DLD1 (cell line): Measurements from ENCODE around the gene MAPK6.

ENCODE experiments used
- in situ Hi-C: cut with HindIII; loops from 2 replicates; pipeline ENCODE4 v1.10.0; 2017; ENCODE audit warnings: low sequenced_read_pairs

Gene MAPK6

DNA sequence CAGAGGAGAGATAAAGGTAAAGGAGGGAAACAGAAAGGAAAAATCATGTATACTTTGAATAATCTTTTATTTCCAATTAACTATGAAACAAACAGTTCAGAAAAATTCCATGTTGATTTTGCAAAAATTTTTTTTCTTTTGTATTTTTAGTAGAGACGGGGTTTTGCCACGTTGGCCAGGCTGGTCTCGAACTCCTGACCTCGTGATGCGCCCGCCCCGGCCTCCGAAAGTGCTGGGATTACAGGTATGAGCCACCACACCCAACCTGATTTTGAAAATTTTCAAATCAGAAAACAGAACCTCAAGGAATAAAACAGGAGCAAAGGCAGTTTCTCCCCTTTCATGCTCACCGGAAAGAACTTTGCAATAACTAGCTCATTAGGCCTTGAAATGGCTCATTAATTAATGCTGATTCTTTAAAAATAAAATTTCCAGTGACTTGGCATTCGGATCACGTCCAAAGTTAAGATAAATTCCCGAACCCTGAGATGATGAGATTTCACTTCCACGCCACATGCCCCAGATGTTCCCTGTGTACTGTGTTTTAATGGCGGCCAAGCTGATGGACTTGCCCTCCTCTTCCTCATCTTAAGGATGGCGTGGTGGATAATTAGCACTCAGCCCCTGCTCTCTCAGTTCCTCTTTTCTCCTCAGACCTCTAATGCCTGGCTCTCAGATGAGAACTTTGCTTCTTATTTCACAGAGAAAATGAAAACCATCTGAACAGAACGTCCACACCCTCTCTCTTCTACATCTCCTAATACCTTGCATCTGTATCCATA, 82.7 kb downstream of the MAPK6 start:
- in situ Hi-C loops = no loop called here

- in situ Hi-C loops = no loop called here
Measured at GRCh38 chr15:52102463-52102862, 83.4 kb downstream of the MAPK6 start.

- in situ Hi-C loops = no loop called here
Measured at GRCh38 chr15:52103217-52104207, 84.5 kb downstream of the MAPK6 start.

- in situ Hi-C loops = no loop called here
Measured at GRCh38 chr15:52104532-52105004, 85.5 kb downstream of the MAPK6 start.

- in situ Hi-C loops = no loop called here
Measured at GRCh38 chr15:52105846-52106245, 86.8 kb downstream of the MAPK6 start.

GRCh38 chr15:52106641-52107040, 87.6 kb downstream of the MAPK6 start:
- in situ Hi-C loops = no loop called here

DNA sequence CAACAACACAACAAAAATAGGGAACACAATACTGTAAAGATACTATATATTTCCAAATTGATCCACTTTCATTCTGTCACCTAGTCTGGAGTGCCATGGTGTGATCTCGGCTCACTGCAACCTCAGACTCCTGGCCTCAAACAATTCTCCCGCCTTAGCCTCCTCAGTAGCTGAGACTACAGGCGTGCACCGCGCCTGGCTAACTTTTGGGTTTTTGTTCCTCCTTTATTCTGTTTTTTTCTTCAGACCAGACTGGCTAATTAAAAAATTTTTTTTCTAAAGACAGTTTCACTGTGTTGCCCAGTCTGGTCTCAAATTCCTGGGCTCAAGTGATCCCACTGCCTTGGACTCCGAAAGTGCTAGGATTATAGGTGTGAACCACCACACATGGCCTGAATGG, 88.2 kb downstream of the MAPK6 start:
- in situ Hi-C loops = no loop called here

DNA sequence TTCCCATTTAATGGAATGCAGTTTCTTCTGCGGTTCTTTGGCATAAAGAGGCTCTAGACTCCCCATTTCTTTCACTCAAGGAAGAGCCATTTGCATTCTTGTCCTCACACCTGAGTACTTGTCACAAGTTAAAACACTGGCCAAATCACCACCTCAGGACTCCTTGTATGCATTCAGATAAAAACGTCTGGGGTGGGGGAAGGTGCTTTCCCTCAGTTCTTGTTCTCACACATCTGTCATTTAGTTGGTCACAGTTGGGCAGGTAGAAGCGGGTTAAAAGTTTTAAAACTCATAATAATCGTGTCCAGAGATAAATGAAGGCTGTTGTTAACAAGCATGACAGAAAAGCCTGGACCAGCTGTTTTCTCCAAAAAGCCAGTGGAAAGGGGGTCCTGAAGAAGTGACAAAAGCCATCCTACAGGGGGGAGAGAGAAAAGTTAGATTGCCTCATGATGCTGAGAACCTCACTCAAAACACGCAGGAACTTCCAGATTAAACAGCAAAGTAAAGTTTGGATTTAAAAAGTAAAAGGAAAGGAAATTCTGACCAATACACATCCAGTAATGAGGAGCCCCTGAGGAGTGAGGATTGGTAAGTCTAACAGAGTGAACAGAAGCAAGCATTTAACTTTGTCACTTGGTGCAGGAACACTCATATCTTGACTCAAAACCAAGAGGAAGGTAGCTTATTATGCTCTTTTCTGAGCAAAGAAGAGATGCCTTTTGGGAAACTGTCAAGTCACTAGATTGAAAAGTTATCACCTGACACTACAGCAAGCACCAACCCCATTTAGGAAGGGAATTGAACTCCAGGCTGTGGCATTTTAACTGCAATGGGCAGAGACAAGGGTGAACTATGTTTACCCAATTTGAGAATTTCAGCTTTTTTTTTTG, 90.8 kb downstream of the MAPK6 start:
- in situ Hi-C loops = no loop called here

GRCh38 chr15:52111517-52112202, 92.6 kb downstream of the MAPK6 start:
- in situ Hi-C loops = no loop called here

GRCh38 chr15:52112203-52112750, 93.3 kb downstream of the MAPK6 start:
- in situ Hi-C loops = no loop called here

DNA sequence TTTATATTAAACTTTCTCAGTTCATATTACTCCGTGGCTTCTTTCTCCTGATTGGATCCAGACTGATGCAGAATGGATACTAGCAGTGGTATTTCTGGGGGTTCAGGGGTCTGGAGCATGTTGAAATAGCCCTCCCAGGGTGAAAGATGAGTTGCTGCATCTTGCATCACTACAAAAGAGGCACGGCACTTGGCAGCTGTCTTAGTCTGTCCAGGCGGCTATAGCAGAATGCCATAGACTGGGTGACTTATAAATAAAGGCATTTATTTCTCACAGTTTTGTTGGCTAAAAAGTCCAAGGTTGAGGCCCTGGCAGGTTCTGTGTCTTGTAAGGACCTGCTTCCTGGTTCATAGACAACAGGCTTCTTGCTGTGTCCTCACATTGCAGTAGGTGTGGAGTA, 94.2 kb downstream of the MAPK6 start:
- in situ Hi-C loops = no loop called here

DNA sequence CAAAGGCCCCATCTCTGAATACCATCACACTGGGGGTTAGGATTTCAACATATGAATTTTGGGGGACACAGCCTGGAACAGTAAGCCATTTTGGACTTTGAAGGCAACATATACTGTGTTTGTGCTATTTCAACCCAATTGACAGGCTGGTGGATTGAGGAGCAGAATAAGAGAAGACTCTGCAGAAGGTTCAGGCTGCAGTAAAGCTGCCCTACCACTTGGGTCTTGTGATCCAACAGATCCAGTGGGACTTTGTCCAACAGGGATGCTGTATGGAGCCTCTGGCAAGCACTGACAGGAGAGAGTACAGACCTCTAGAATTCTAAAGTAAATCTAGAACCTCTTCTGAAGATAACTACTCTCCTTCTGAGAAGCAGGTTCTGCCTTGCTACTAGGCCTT, 94.7 kb downstream of the MAPK6 start:
- in situ Hi-C loops = no loop called here

GRCh38 chr15:52114261-52115055, 95.4 kb downstream of the MAPK6 start:
- in situ Hi-C loops = no loop called here

GRCh38 chr15:52115598-52116427, 96.8 kb downstream of the MAPK6 start:
- in situ Hi-C loops = no loop called here
